HepG2 (cell line): ENCODE data around the gene FOXL3. TPM values are rescaled to one million over a fixed set of nuclear protein-coding genes. Genes with fewer than 3 reads are reported as not detected.
A peak's percentile ranks its signal among the peaks of the same experiment; 100 is the strongest.

Source experiments
- ATAC-seq: fragments of 200-7000 bp; cut with Tn5 transposase; 3 replicates; pipeline ENCODE4 v1.9.1; 2020; ENCODE audit warnings: mild to moderate bottlenecking, moderate library complexity
- BruUV-seq: library from RNA; stranded (reverse); fragments of 400-500 nt; replicated peaks from 2 replicates; lab custom pipeline; 2021; lab: Mats Ljungman, UMichigan
- CTCF ChIA-PET: fragments of 300-600 bp; formaldehyde crosslinking; extraction: SDS; loops from one replicate; lab custom pipeline; 2021; ENCODE audit warnings: low total read pairs, inconsistent platforms, low intra/inter-chr PET ratio; lab: Yijun Ruan, JAX
- POLR2A ChIA-PET: fragments of 350-600 bp; sonication (Branson Sonifier 250); formaldehyde crosslinking; loops from one replicate; lab custom pipeline; 2020; ENCODE audit warnings: antibody characterized with exemption, inconsistent platforms; lab: Yijun Ruan, JAX
- DNase-seq: peaks from one replicate; pipeline ENCODE4 v3.0.0-alpha.2; 2015; ENCODE audit warnings: low spot score
- FAIRE-seq: peaks from 3 replicates; lab custom pipeline; 2011; peaks lifted over from hg19 to GRCh38; lab: Jason Lieb, UNC
- H2AFZ ChIP-seq: one replicate; pipeline ENCODE4 v1.6.1; 2011; ENCODE audit warnings: low read length, inconsistent platforms
- H3K27ac ChIP-seq: fragments of 300-600 bp; 3 replicates; pipeline ENCODE4 v1.8.0; 2011; ENCODE audit warnings: mixed run types, mild to moderate bottlenecking, mixed read lengths, low read length, inconsistent platforms; ENCODE audit not compliant: insufficient read depth; ENCODE audit errors: extremely low read length
- H3K27me3 ChIP-seq, 2 experiments: fragments of 200-600 bp in 1 of 2; 2 replicates in 1 of 2; 3 replicates in 1 of 2; pipeline versions ENCODE4 v1.6.0 to v1.8.0; 2011; ENCODE audit warnings: low read length in 2 of 2, mild to moderate bottlenecking in 2 of 2, moderate library complexity in 2 of 2, inconsistent platforms in 1 of 2; ENCODE audit not compliant: insufficient read depth in 2 of 2, control insufficient read depth in 1 of 2
- H3K36me3 ChIP-seq, 2 experiments: fragments of 200-600 bp in 1 of 2; replicated peaks in 1 of 2; 2 replicates in 1 of 2; 3 replicates in 1 of 2; pipeline versions ENCODE4 v1.5.1 to v1.8.0; 2011; ENCODE audit warnings: low read length in 2 of 2, inconsistent platforms in 1 of 2; ENCODE audit not compliant: insufficient read depth in 2 of 2, control insufficient read depth in 1 of 2
- H3K4me1 ChIP-seq: 2 replicates; pipeline ENCODE4 v1.5.1; 2012; ENCODE audit warnings: low read length, inconsistent platforms; ENCODE audit not compliant: insufficient read depth
- H3K4me2 ChIP-seq: 2 replicates; pipeline ENCODE4 v1.6.0; 2011; ENCODE audit warnings: low read depth, low read length, inconsistent platforms
- H3K4me3 ChIP-seq, 3 experiments: fragments of 200-600 bp in 1 of 3; sonication (generic), shearing (Covaris generic) in 1 of 3; replicated peaks in 1 of 3; 2 replicates each; pipeline ENCODE4 v1.5.1; 2011 to 2016; ENCODE audit warnings: low read length in 3 of 3, inconsistent platforms in 2 of 3, low read depth in 2 of 3, mild to moderate bottlenecking in 2 of 3, control low read depth in 1 of 3, mixed read lengths in 1 of 3; ENCODE audit not compliant: insufficient read depth in 1 of 3
- H3K79me2 ChIP-seq: one replicate; pipeline ENCODE4 v1.6.1; 2011; ENCODE audit warnings: low read length, inconsistent platforms; ENCODE audit not compliant: insufficient read depth
- H3K9ac ChIP-seq: 2 replicates; pipeline ENCODE4 v1.6.0; 2011; ENCODE audit warnings: mild to moderate bottlenecking, low read depth, low read length, inconsistent platforms; ENCODE audit not compliant: insufficient read depth
- H3K9me3 ChIP-seq: 2 replicates; pipeline ENCODE4 v1.5.1; 2012; ENCODE audit warnings: mild to moderate bottlenecking, low read length
- H4K20me1 ChIP-seq: 2 replicates; pipeline ENCODE4 v1.6.0; 2011; ENCODE audit warnings: inconsistent platforms, mild to moderate bottlenecking, low read length, moderate library complexity; ENCODE audit not compliant: insufficient read depth
- CREB1 ChIP-seq, 2 experiments: fragments of 450-650 bp in 1 of 2; IDR thresholded peaks; 2 replicates each; pipeline ENCODE4 v1.6.1; 2016 to 2017; ENCODE audit warnings: control low read depth in 1 of 2, mild to moderate bottlenecking in 1 of 2, missing compliant biosample characterization in 1 of 2, missing genetic modification characterization in 1 of 2
- KDM5B ChIP-seq: sonication (generic); formaldehyde crosslinking; IDR thresholded peaks from 2 replicates; pipeline ENCODE4 v1.4.0; 2020; ENCODE audit warnings: missing genetic modification reagents, mild to moderate bottlenecking, borderline replicate concordance
- NFE2L2 ChIP-seq: fragments of 150-350 bp; IDR thresholded peaks from 2 replicates; pipeline ENCODE4 v1.6.1; 2014; ENCODE audit warnings: low read length
- SALL1 ChIP-seq: sonication (generic); formaldehyde crosslinking; IDR thresholded peaks from 2 replicates; pipeline ENCODE4 v1.8.0; 2022; ENCODE audit warnings: mild to moderate bottlenecking, missing genetic modification reagents
- SMAD3 ChIP-seq: sonication (generic); formaldehyde crosslinking; IDR thresholded peaks from 2 replicates; pipeline ENCODE4 v1.4.0; 2020; ENCODE audit warnings: missing genetic modification reagents
- SP4 ChIP-seq: sonication (generic); formaldehyde crosslinking; IDR thresholded peaks from 2 replicates; pipeline ENCODE4 v1.8.1; 2023; ENCODE audit warnings: mild to moderate bottlenecking, missing genetic modification reagents
- SPEN ChIP-seq: sonication (generic); formaldehyde crosslinking; IDR thresholded peaks from 2 replicates; pipeline ENCODE4 v1.5.1; 2020; ENCODE audit warnings: low read depth, mild to moderate bottlenecking, missing genetic modification reagents
- ZNF230 ChIP-seq: sonication (generic); formaldehyde crosslinking; IDR thresholded peaks from 2 replicates; pipeline ENCODE4 v1.4.0; 2020; ENCODE audit warnings: mild to moderate bottlenecking, missing genetic modification reagents
- ZNF496 ChIP-seq: sonication (generic); formaldehyde crosslinking; IDR thresholded peaks from 2 replicates; pipeline ENCODE4 v1.8.1; 2023; ENCODE audit warnings: mild to moderate bottlenecking, moderate library complexity, missing genetic modification reagents; ENCODE audit not compliant: insufficient replicate concordance
- ZNF607 ChIP-seq: sonication (generic); formaldehyde crosslinking; IDR thresholded peaks from 2 replicates; pipeline ENCODE4 v1.5.1; 2020; ENCODE audit warnings: missing genetic modification reagents, mild to moderate bottlenecking, borderline replicate concordance
- WGBS: methylation state at CpG from one replicate; pipeline ENCODE4 v1.1.6; 2017; ENCODE audit warnings: low lambda C conversion rate; 5-methylcytosine and 5-hydroxymethylcytosine counted together
- in situ Hi-C: cut with HindIII; loops from 2 replicates; pipeline ENCODE4 v1.10.0; 2017; ENCODE audit warnings: low pct_unique_long_range_greater_than_20kb; ENCODE audit not compliant: extremely low pct_ligation_motif_present
- intact Hi-C: fragments of 100-400 bp; cut with micrococcal nuclease; formaldehyde crosslinking; loops from one replicate; pipeline ENCODE4 v1.10.0; 2022; ENCODE audit not compliant: unreplicated experiment
- polyA plus RNA-seq, 8 experiments: library from polyadenylated mRNA; depleted of rRNA in 3 of 8; stranded (reverse) in 7 of 8; unstranded in 1 of 8; fragments of >200 nt; fragmentation: Illumina TruSeq in 4 of 8; extraction: Trizol in 4 of 8; gene quantifications; 2 replicates each; pipeline versions ENCODE4 v1.2.1 to v1.2.3, GENCODE V29; 2011 to 2016; ENCODE audit warnings: low read depth in 4 of 8, missing spikeins in 1 of 8, mixed read lengths in 1 of 8; ENCODE audit not compliant: insufficient read depth in 1 of 8
- total RNA-seq, 5 experiments: library from RNA; depleted of rRNA; stranded (reverse); fragments of >200 nt; fragmentation: Illumina TruSeq; extraction: Trizol; gene quantifications; 2 replicates each; pipeline ENCODE4 v1.2.3, GENCODE V29; 2016; ENCODE audit warnings: low read depth in 1 of 5
- TF ChIP-seq, protein P1 (sequence below): IDR thresholded peaks from 2 replicates; pipeline ENCODE4 v1.6.1; 2012; ENCODE audit warnings: low read length, improper control_type of control experiment
- TF ChIP-seq, protein P2 (sequence below): sonication (generic); formaldehyde crosslinking; conservative IDR thresholded peaks from 2 replicates; pipeline ENCODE4 v1.8.0; 2022; ENCODE audit warnings: missing genetic modification reagents
- TF ChIP-seq, protein P3 (sequence below): sonication (generic); formaldehyde crosslinking; IDR thresholded peaks from 2 replicates; pipeline ENCODE4 v1.9.0; 2021; ENCODE audit warnings: missing genetic modification reagents, mild to moderate bottlenecking, borderline replicate concordance

FOXL3 gene
- total and polyA plus RNA-seq, 2 of the 13 experiments (the other 11 are each of a cell fraction or from before 2014, with no cell fraction given), result not detected

DNA sequence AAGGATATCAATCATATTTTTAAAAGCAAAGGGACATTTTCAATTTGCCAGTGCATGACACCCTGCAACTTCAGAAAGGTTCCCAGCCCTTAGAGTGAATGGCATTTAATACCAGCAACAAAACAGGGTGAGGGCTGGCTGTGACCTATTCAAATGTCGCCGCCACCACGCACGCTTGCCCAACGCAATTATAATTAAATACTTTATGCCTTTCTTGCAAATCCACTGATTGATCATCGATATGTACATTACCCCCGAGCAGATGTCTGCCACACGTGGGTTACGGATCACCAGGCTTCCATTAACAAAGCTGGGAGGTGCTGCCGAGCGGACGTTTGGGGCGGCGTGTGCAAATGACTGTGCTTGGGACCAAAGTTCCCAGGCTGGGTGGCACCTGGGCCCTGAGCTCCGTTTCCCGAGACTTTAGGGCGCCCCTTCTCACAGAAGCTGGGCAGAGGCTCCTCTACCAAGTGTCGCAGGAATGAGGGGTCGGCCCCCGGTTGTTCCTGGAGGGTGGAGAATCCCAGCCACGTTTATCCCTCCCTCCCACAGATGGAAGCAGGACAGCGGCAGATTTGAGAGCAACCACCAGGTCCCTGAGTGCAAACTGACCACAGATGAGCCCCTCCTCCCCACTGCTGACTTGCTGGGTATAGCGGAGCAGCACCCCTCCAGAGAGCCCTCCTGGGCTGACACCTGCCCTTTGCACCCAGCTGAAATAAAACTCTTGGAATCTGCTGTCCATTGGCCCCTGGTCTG is 3.9 kb downstream of the FOXL3 start (continued):
- TF ChIP-seq, protein P1, sequence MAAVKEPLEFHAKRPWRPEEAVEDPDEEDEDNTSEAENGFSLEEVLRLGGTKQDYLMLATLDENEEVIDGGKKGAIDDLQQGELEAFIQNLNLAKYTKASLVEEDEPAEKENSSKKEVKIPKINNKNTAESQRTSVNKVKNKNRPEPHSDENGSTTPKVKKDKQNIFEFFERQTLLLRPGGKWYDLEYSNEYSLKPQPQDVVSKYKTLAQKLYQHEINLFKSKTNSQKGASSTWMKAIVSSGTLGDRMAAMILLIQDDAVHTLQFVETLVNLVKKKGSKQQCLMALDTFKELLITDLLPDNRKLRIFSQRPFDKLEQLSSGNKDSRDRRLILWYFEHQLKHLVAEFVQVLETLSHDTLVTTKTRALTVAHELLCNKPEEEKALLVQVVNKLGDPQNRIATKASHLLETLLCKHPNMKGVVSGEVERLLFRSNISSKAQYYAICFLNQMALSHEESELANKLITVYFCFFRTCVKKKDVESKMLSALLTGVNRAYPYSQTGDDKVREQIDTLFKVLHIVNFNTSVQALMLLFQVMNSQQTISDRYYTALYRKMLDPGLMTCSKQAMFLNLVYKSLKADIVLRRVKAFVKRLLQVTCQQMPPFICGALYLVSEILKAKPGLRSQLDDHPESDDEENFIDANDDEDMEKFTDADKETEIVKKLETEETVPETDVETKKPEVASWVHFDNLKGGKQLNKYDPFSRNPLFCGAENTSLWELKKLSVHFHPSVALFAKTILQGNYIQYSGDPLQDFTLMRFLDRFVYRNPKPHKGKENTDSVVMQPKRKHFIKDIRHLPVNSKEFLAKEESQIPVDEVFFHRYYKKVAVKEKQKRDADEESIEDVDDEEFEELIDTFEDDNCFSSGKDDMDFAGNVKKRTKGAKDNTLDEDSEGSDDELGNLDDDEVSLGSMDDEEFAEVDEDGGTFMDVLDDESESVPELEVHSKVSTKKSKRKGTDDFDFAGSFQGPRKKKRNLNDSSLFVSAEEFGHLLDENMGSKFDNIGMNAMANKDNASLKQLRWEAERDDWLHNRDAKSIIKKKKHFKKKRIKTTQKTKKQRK, result no peak
- TF ChIP-seq KDM5B (CRISPR knock-in tag), result no peak
- TF ChIP-seq ZNF230 (CRISPR knock-in tag), result 0 out of 2 replicates have a peak, but pooled peaks have one; percentile 56

DNA sequence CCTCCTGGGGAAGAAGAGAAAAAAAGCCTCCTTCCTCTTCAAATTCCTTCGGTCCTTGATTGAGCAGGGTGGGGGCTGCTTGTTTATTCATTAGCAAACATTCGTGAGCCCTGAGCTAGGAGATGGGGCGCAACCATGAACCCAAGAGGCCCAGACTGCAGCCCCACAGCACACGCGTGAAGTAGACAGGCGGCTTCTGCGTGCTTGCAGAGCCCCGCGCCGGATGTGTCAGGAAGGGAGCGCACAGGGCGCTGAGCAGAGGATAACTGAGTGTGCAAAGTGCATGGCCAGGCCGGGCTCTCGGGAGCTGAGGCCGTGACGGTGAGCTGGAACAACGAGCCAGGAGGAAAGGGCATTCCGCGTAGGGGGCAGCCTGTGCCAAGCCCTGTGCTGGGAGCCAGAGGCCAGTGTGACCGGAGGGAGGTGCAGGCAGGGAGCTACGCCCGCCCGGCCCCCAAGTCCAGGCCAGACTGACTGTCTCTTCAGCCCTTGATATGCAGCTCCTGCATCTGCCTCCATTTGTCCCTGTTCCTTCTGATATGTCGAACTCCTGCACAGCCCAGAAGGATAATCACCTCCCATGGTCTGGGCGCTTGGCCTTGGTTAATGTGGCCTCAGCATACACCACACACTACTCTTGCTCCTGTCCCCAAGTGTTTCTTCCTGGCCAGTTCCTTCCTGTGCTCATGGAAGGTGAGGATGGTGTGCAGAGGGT is 4.6 kb downstream of the FOXL3 start:
- Histone ChIP-seq H3K27ac (peak overlapping the region; percentile 23), H3K4me2 (peak overlapping the region; percentile 76), H3K36me3 (no peaks in the 10 kb centered on the region), H3K27me3 (peaks cover 6 to 32% of the 10 kb centered on the region in 2 experiments; a peak in 3 of 5 replicates), H3K79me2 (no peaks in the 10 kb centered on the region), H2AFZ (no peak overlapping the region), H3K4me1 (peaks cover 33% of the 10 kb centered on the region), H3K4me3 (peak overlapping the region; percentile 5 to 55 (median 18); a peak in 4 of 6 replicates), H4K20me1 (no peaks in the 10 kb centered on the region), H3K9me3 (no peaks in the 10 kb centered on the region), H3K9ac (no peak overlapping the region)
- no TSS peak for BruUV-seq
- FAIRE-seq, result no peak
- ChIA-PET POLR2A (no interaction called here), CTCF (no interaction called here)
- in situ Hi-C loops (no loop called here), intact Hi-C loops (no loop called here)
- WGBS, result 17% methylated on average over 9 of the region's 25 CpGs
- no peak for DNase-seq
- ATAC-seq, result peak; percentile 90
- TF ChIP-seq CREB1 (IDR thresholded peaks at IDR 0.05) (no peak), CREB1 (CRISPR knock-in tag; IDR thresholded peaks at IDR 0.05) (no peak), SMAD3 (CRISPR knock-in tag) (no peak), NFE2L2 (no peak), ZNF607 (CRISPR knock-in tag) (no peak), SPEN (no peak), ZNF496 (no peak), SALL1 (peak; percentile 64), SP4 (CRISPR knock-in tag) (0 out of 2 replicates have a peak, but pooled peaks have one; percentile 27)
- TF ChIP-seq, protein P2, sequence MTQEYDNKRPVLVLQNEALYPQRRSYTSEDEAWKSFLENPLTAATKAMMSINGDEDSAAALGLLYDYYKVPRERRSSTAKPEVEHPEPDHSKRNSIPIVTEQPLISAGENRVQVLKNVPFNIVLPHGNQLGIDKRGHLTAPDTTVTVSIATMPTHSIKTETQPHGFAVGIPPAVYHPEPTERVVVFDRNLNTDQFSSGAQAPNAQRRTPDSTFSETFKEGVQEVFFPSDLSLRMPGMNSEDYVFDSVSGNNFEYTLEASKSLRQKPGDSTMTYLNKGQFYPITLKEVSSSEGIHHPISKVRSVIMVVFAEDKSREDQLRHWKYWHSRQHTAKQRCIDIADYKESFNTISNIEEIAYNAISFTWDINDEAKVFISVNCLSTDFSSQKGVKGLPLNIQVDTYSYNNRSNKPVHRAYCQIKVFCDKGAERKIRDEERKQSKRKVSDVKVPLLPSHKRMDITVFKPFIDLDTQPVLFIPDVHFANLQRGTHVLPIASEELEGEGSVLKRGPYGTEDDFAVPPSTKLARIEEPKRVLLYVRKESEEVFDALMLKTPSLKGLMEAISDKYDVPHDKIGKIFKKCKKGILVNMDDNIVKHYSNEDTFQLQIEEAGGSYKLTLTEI (CRISPR knock-in tag), result no peak
- TF ChIP-seq, protein P3, sequence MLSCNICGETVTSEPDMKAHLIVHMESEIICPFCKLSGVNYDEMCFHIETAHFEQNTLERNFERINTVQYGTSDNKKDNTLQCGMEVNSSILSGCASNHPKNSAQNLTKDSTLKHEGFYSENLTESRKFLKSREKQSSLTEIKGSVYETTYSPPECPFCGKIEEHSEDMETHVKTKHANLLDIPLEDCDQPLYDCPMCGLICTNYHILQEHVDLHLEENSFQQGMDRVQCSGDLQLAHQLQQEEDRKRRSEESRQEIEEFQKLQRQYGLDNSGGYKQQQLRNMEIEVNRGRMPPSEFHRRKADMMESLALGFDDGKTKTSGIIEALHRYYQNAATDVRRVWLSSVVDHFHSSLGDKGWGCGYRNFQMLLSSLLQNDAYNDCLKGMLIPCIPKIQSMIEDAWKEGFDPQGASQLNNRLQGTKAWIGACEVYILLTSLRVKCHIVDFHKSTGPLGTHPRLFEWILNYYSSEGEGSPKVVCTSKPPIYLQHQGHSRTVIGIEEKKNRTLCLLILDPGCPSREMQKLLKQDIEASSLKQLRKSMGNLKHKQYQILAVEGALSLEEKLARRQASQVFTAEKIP, result no peak
